CD4-positive, alpha-beta T cell treated with Interleukin-6 for 4 hours (primary cell): ENCODE measurements around the gene WDR19.

Experiments used
- DNase-seq: peaks from one replicate; pipeline ENCODE4 v3.0.0-alpha.2; 2020; ENCODE audit warnings: mixed read lengths

WDR19 gene

DNA sequence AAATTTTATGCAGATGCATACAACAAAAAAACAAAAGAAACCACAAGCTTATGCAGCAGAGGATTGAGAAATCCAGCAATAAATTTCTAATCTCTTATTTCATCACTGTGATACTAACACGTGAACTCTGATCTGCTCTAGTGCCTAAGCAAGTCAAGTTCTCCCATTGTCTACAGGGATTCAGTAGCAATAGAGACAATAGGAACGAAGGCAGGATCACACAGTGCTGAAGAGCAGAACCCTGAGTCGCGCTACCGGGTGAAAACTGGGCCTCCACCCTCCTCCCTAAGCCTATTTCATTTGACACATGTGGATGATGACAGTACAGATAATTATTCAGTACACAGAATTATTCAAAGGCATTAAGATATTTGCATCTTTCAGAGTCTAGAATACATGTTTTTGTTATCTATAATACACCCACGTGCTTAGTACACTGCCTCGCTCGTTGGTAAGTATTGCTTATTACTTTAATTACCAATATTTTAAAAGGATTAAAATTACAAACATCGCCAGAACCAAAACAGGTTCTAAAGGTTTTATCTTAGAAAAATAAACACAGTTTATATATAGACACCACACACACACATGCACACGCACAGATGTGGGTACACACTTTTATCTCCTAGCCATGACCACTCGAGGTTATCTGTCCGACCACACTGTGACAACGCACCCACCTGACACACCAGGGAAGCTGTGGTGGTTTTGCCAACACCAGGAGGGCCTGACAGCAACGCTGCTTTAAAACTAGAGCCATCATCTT, 123.8 kb downstream of the WDR19 start:
- no peak for DNase-seq

DNA sequence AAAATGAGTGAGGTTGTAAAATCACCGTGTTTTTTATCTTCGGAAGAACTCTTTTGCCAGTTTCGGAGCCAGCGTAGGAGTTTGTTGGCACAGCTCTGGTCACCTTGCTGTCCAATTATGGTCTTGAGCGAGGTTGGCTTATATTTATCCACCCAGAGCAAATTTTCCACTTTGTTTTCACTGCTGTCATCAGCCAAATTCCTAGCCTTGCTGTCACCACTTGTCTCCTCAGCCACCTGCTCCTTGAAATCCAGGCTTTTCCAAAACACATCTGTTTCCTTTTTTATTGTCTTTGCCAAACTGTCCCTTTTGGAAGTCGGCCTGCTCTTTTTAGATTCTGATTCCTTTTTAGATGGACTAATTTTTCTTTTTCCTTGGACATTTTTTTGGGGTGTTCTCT, 126.3 kb downstream of the WDR19 start:
- DNase-seq: no peak

DNA sequence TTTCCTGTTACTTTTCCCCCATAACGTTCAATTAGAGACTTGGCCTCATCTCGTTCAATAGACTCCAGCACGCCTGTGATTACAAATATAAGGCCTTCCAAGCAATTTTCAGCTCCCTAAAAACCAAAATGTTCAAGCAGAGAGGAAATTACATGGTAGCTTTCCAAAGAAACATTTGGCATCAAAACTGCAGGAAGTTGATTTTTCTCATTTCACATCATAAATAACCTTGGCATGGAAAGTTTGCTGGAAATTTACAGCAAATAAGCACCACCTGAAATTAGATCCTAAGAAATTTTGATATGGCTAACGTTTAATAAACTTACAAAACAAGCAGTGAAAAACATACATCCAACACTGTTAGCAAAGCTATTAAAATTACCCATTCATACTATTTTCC, 130.5 kb downstream of the WDR19 start:
- no peak for DNase-seq

DNA sequence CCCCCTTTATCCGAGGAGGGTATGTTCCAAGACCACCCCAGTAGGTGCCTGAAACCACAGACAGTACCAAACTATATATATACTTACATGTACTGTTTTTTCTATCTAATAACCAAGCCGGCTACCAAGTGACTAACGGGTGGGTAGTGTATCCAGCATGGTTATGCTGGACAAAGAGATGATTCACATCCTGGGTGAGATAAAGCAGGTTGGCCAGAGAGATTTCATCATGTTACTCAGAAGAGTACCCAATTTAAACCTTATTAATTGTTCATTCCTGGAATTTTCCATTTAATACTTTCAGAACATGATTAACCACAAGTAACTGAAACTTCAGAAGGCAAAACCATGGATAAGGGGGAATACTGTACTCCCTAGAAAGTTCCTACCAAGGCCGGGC, 137.3 kb downstream of the WDR19 start:
- DNase-seq: no peak

DNA sequence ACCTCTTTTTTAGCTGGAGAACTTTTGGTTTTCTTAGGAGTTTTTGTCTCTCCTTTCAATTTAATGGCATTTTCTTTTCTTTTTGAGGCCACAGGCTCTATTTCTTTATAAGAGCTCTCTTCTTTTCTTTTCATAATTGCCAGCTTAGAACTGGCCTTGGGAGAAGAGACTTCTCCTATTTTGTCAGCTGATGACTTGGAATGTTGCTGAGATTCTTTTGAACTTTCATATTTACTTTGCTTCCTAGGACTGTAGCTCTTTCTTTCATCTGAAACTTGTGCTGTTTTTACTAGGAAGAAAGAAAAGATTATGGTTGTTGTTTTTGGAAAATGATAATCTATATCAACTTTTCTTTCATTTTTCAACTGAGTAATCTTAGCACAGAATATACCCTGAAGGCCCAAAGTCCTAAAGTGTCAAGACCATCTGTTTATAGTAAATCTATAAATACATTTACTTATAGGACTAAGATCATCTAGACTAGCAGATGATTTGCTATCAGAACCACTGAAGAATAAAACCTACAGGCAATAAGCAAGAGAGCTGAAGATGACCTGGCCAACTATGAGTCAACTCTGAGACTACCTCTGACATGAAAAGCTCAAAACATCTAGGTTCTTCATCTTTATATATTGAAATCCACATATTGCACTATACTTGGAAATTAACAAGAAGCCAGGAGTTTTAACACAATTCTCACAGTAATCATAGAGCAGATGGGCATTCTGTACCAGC, 138.2 kb downstream of the WDR19 start:
- no peak for DNase-seq

DNA sequence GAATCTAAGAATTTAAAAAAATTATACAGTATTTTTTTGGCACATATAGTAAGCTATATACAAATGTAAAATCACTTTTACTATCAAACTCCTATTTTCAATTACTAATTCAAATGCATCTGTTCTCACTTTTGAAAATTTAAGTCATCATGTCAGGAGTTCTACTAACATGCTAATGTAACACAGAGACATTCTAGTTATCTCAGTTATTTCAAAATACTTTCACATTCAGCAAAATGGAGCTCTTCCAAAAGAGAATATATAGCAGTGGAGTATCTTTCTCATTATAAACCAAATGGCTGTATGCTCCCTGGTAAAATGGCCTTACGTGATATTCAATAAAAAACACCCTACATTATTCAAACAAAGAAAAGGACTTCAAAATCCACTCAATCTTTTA, 141.5 kb downstream of the WDR19 start:
- no peak for DNase-seq

DNA sequence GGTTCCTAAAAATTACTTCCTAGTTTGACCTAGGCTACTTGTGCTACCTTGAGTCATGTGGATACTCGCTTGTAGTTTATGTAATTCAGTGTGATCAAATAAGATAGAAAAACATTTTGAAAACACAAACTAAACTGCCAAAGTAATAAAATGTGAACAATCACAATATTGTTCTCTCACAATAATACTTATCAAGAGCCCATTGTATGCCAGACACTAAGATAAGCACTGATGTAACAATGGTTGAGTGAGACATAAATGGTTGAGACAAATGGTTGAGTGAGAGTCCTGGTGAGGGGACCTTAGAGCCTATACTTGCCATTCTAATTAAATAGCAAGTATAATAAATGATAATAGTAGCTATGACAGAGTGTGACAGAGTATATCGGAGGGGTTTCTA, 142.1 kb downstream of the WDR19 start:
- no peak for DNase-seq

DNA sequence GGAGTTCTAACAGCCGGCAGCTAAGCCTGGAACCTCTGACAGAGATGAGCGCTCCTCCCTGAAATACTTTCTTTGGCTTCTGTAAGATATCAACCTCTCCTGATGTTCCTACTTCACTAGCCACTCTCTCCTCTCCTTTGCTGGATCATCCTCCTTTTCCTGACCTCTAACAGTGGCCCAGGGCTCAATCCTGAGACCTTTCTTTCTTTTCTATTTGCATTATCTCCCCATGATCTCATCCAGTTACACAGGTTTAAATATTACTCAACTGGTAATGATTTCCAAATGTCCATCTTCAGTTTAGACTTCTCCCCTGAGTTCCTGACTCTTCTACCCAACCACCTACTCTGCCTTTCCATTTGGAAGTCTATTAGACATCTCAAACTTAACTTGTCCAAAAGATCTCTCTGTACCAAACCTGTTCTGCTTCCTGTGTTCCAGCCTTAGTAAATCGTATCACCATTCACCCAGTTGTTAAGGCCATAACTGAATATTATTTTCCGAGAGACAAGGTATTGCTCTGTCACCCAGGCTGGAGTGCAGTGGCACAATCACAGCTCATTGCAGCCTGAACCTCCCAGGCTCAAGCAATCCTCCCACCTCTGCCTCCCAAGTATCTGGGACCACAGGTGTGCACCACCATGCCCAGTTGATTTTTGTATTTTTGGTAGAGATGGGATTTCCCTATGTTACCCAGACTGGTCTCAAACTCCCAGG, 142.7 kb downstream of the WDR19 start:
- DNase-seq: no peak

DNA sequence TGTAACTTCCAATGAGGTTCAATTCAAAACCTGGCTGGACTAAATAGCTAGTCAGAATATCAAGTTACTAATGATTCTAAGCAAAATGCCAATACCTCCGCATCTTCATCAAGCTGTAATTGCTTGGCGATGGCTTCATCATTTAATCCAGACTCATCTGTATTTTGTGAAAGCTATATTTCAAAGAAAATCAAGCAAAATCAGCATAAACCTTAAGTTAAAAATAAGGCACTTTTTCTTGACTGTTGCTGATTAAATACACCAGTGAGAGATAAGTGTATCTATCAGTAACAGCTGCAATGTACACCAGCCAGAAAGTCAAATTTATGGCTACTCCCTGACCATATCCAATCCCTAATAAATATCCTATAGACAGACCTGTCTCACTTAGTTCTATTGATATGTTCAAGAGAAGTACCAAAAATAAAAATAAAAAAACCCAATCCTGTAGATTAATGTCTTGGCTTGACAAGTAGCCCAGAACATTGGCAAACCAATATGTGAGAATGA, 144.2 kb downstream of the WDR19 start:
- DNase-seq: no peak

DNA sequence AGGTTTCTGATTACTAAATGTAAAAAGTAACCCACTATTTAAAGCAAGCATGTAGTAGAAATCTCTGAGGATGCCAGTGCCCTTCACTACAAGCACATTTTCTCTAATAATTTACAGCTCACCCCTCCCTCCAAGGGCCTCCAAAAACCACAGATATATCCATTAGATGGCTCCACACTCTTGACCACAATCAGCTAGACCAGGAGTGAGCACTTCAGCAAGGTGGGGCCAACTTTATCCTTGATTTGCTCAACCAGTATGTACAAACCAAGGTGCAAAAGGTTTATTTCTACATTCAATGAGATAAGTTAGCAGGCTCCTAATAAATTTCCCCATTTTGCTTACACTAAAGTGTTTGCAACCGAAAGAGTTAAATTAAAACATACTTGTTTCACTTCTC, 148.0 kb downstream of the WDR19 start:
- DNase-seq: no peak

DNA sequence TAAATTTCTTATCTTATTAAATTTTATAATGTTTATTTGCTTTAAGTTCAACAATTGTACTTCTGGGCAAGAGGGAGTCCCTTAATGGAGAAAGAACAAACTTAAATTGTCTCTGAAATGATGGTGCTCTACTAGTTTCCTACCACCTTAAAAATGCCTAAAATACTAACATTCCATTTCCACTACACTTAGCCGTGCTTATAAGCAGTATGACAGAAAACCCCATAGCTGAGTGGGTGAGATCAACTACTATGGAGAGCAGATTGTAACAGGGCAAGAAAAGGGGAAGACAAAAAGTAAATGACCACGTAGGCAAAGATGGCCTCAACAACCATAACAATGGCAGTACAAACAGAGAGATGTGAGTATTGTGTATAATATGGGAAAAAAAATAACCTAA, 148.9 kb downstream of the WDR19 start:
- no peak for DNase-seq
